Tibial artery (tissue), 4 donors: ENCODE results near the gene METTL22.

ENCODE experiments used
- DNase-seq, 2 donors: peaks; one replicate each; pipeline ENCODE4 v3.0.0-alpha.2; 2019
- H3K27ac ChIP-seq, 2 donors: fragments of 200-600 bp; sonication (generic) in 1 of 2; 1 replicate in 1 of 2; 2 replicates in 1 of 2; pipeline ENCODE4 v1.5.1; 2018 to 2019; ENCODE audit warnings: mild to moderate bottlenecking in 1 of 2
- H3K27me3 ChIP-seq, 2 donors: fragments of 200-600 bp; sonication (generic) in 1 of 2; one replicate each; pipeline versions ENCODE4 v1.5.1 to v1.6.0; 2016 to 2019
- H3K36me3 ChIP-seq, 3 donors: fragments of 200-600 bp; sonication (generic) in 2 of 3; one replicate each; pipeline ENCODE4 v1.5.1; 2016 to 2019; ENCODE audit warnings: mild to moderate bottlenecking in 2 of 3
- H3K4me1 ChIP-seq, 4 donors: fragments of 200-600 bp; sonication (generic) in 2 of 4; 1 replicate in 3 of 4; 2 replicates in 1 of 4; pipeline ENCODE4 v1.5.1; 2016 to 2019
- H3K4me3 ChIP-seq, 2 donors: fragments of 200-600 bp; sonication (generic) in 1 of 2; 1 replicate in 1 of 2; 2 replicates in 1 of 2; pipeline ENCODE4 v1.5.1; 2018 to 2019; ENCODE audit warnings: mild to moderate bottlenecking in 2 of 2
- H3K9me3 ChIP-seq, 3 donors: fragments of 200-600 bp; sonication (generic) in 1 of 3; one replicate each; pipeline ENCODE4 v1.5.1; 2016 to 2019
- intact Hi-C: fragments of 100-400 bp; cut with DNase I; formaldehyde crosslinking; loops from one replicate; pipeline ENCODE4 v1.15.0; 2023; ENCODE audit warnings: low total_unique reads
- TF ChIP-seq, protein P1 (sequence below), 2 experiments: fragments of 200-600 bp in 1 of 2; fragments of 450-650 bp in 1 of 2; IDR thresholded peaks; one replicate each; pipeline ENCODE4 v1.5.1; 2017 to 2019; ENCODE audit warnings: antibody characterized with exemption in 2 of 2, mild to moderate bottlenecking in 1 of 2, moderate library complexity in 1 of 2

METTL22 gene

GRCh38 chr16:8675183-8676159 lies 54.0 kb downstream of the METTL22 start:
- no peak for DNase-seq
- no peaks in the 10 kb centered on the region for H3K36me3 ChIP-seq
- H3K27ac ChIP-seq, result no peak overlapping the region
- H3K27me3 ChIP-seq, result no peaks in the 10 kb centered on the region
- peaks cover 0 to 17% (median 13%) of the 10 kb centered on the region in 4 donors for H3K4me1 ChIP-seq
- no peaks in the 10 kb centered on the region for H3K9me3 ChIP-seq
- intact Hi-C loops, result loop anchor here (10.0 kb wide), 2 partner anchors 119 to 409 kb away; partner anchors contain the start of genes PMM2 and TMEM186
- H3K4me3 ChIP-seq, result peak overlapping the region; percentile 70 to 71
- TF ChIP-seq, protein P1, sequence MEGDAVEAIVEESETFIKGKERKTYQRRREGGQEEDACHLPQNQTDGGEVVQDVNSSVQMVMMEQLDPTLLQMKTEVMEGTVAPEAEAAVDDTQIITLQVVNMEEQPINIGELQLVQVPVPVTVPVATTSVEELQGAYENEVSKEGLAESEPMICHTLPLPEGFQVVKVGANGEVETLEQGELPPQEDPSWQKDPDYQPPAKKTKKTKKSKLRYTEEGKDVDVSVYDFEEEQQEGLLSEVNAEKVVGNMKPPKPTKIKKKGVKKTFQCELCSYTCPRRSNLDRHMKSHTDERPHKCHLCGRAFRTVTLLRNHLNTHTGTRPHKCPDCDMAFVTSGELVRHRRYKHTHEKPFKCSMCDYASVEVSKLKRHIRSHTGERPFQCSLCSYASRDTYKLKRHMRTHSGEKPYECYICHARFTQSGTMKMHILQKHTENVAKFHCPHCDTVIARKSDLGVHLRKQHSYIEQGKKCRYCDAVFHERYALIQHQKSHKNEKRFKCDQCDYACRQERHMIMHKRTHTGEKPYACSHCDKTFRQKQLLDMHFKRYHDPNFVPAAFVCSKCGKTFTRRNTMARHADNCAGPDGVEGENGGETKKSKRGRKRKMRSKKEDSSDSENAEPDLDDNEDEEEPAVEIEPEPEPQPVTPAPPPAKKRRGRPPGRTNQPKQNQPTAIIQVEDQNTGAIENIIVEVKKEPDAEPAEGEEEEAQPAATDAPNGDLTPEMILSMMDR (IDR thresholded peaks at IDR 0.05), result no peak

DNA sequence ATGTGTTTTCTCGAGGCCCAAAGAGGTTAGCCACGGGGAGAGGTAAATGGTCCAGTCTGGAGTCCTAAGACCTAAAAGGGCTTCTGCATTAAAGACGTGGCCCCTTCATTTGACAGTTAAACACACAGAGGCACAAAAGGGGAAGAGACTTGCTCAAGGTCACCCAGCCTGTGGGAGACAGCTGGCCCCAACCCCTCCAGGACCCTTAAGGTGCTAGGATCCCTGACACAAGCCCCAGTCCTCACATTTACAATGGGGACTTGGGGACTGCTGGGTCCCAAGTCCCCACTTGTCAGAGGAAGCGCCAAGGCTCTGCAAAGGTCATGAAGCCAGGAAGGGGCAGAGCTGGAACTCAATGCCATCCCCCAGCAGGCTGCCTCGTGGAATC lies 54.7 kb downstream of the METTL22 start:
- Histone ChIP-seq H3K27me3 (no peaks in the 10 kb centered on the region), H3K4me3 (no peak overlapping the region), H3K36me3 (no peaks in the 10 kb centered on the region), H3K9me3 (no peaks in the 10 kb centered on the region), H3K27ac (no peak overlapping the region), H3K4me1 (peaks cover 0 to 17% (median 13%) of the 10 kb centered on the region in 4 donors)
- intact Hi-C loops, result loop anchor here (10.0 kb wide), 2 partner anchors 119 to 409 kb away; partner anchors contain the start of genes PMM2 and TMEM186
- DNase-seq, result no peak
- TF ChIP-seq, protein P1 (IDR thresholded peaks at IDR 0.05), result no peak

DNA sequence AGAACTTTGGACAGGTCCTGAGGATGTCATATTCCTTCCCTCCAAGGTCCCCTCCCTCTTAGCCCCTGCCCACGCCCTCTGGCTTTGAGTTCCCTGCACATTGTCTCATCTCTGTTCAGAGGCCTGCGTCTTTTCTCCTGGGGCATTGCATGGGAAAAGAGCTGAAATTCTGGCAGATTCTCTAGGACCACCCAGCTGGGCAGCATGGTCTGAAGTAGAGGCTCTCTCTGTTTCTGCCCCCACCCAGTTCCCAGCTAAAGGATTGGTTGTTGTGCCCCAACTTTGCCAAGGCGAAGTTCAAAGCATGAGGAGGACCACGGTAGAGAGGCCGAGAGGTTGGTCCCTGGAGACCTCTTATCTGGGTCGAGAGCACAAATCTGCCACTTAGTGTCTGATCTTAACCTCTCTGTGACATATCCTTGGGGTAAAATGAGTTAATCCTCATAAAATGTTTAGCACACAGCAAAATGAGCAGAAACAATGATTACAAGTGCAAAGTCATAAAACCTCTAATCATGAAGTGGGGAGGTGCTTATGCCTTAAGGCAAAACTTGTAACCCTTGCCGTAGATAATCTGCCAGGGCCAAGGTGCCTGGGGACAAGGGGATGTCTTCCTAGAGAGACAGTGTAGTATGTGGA lies 55.4 kb downstream of the METTL22 start:
- no peaks in the 10 kb centered on the region for H3K27me3 ChIP-seq
- no peaks in the 10 kb centered on the region for H3K36me3 ChIP-seq
- intact Hi-C loops, result loop anchor here (10.0 kb wide), 2 partner anchors 118 to 408 kb away; partner anchors contain the start of genes PMM2 and TMEM186
- no peak for DNase-seq
- TF ChIP-seq, protein P1 (IDR thresholded peaks at IDR 0.05), result no peak
- no peaks in the 10 kb centered on the region for H3K9me3 ChIP-seq
- H3K4me1 ChIP-seq, result peaks cover 0 to 17% (median 13%) of the 10 kb centered on the region in 4 donors
- H3K27ac ChIP-seq, result no peak overlapping the region
- H3K4me3 ChIP-seq, result no peak overlapping the region

DNA sequence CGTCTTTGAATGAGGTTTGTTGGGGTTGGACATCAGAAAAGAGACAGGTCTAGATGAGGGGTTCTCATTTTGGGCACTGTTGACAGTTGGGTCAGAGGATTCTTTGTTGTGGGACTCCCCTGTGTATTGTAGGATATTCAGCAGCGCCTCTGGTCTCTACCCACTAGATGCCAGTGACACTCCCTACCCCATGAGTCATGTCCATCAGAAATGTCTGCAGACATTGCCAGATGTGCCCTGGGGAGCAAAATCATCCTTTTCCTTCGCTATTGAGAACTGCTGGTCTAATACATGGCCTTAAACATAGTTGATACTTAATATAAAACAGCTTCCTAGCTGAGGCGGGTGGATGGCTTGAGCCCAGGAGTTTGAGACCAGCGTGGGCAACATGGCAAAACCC lies 56.0 kb downstream of the METTL22 start:
- intact Hi-C loops, result loop anchor here (10.0 kb wide), 2 partner anchors 117 to 407 kb away; partner anchors contain the start of genes PMM2 and TMEM186
- DNase-seq, result no peak
- Histone ChIP-seq H3K4me1 (peaks cover 0 to 17% (median 13%) of the 10 kb centered on the region in 4 donors), H3K27me3 (no peaks in the 10 kb centered on the region), H3K9me3 (no peaks in the 10 kb centered on the region), H3K4me3 (no peak overlapping the region), H3K27ac (no peak overlapping the region), H3K36me3 (no peaks in the 10 kb centered on the region)
- TF ChIP-seq, protein P1 (IDR thresholded peaks at IDR 0.05), result no peak

- TF ChIP-seq, protein P1 (IDR thresholded peaks at IDR 0.05), result no peak
- H3K27me3 ChIP-seq, result no peaks in the 10 kb centered on the region
These were observed 56.8 kb downstream of the METTL22 start for GRCh38 chr16:8678068-8678927.

More at GRCh38 chr16:8678068-8678927, 56.8 kb downstream of the METTL22 start:
- intact Hi-C loops, result loop anchor here (10.0 kb wide), 2 partner anchors 117 to 407 kb away; partner anchors contain the start of genes PMM2 and TMEM186
- DNase-seq, result no peak
- Histone ChIP-seq H3K27ac (no peak overlapping the region), H3K36me3 (no peaks in the 10 kb centered on the region), H3K4me3 (no peak overlapping the region), H3K9me3 (no peaks in the 10 kb centered on the region), H3K4me1 (peaks cover 0 to 17% (median 13%) of the 10 kb centered on the region in 4 donors)
